Measurements from ENCODE around the gene CPN1. TPM values are rescaled to one million over a fixed set of nuclear protein-coding genes. Genes with fewer than 3 reads are reported as not detected.
A peak's percentile ranks its signal among the peaks of the same experiment; 100 is the strongest.

Gene CPN1
- total RNA-seq, 1 experiment from 2014 or later = not detected

DNA sequence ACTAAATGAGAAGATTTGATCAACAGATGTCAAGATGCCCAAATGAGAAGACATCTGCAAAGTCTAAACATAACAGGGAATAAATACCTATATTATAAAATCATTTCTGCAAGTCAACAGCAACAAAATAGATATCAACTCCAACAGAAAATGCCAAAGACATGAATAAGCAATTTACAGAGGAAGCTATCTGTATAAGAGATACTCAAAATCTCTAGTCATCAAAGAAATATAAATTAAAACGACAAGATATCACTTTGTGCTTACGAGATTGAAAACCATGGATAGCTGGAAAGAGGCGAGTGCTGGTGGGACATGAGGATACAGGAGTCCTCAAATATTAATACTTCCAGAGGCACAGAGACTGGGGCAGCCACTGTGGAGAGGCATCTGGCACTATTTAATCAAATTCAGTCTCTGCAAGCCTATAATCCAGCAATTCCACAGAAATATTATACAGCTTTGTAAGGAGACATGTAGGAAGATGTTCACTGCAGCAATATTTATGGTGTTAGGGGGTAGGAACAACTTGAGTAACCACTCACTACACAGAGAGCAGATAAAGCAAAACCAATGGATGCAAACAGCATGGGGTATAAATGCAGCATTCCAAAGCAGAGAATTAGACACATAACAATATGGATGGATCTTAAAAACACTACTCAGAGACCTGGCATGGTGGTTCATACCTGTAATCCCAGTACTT, 76.7 kb downstream of the CPN1 start:
- no peak overlapping the region for H4K91ac ChIP-seq (ENCODE audit: insufficient read length, low read depth, low read length)
- Mint-ChIP-seq H3K4me1 (peaks cover 34 to 45% of the 10 kb centered on the region in 2 experiments), H3K4me3 (no peak overlapping the region), H3K36me3 (ENCODE audit: insufficient read depth in 1 of 3, low read depth in 3 of 3) (peaks cover 0 to 2% (median 0%) of the 10 kb centered on the region in 3 experiments; a peak in 1 of 7 replicates), H3K27me3 (ENCODE audit: low read depth) (no peaks in the 10 kb centered on the region; the same call in 1 of the 2 replicates), H3K27ac (peak overlapping the region in 2 of 3 experiments; percentile 17 to 68; a peak in 2 of 7 replicates), H3K9me3 (no peaks in the 10 kb centered on the region; a peak in 1 of 5 replicates)
- H4K5ac ChIP-seq (ENCODE audit: insufficient read length, low read depth, low read length) = no peak overlapping the region
- H3K9me3 ChIP-seq (ENCODE audit: control insufficient read depth, low read depth, low read length) = no peaks in the 10 kb centered on the region
- H3K9ac ChIP-seq (ENCODE audit: extremely low read depth, insufficient read length, low read length) = no peak overlapping the region
- H2AFZ ChIP-seq (ENCODE audit: low read length) = no peak overlapping the region
- no peak overlapping the region for H3K18ac ChIP-seq (ENCODE audit: insufficient read length, low read depth, low read length)
- no peak overlapping the region for H3K4me2 ChIP-seq (ENCODE audit: insufficient read depth, insufficient read length, low read length)
- no peak overlapping the region for H2BK15ac ChIP-seq (ENCODE audit: low read depth, low read length)
- H4K8ac ChIP-seq (replicated peaks; ENCODE audit: insufficient read length, low read depth, low read length) = no peak overlapping the region
- H2BK12ac ChIP-seq (ENCODE audit: insufficient read length, low read depth, low read length) = no peak overlapping the region
- no peaks in the 10 kb centered on the region for H3K79me1 ChIP-seq (ENCODE audit: insufficient read depth, low read depth, low read length, poor library complexity, severe bottlenecking)
- H4K20me1 ChIP-seq (ENCODE audit: control insufficient read depth, insufficient read depth, insufficient read length) = no peaks in the 10 kb centered on the region
- no peak overlapping the region for H2AK5ac ChIP-seq (ENCODE audit: insufficient read length, low read length)
- no peak overlapping the region for H3T11ph ChIP-seq (ENCODE audit: low read length)
- WGBS (ENCODE audit: extremely low coverage, insufficient read length, low lambda C conversion rate) = no CpG with 5 or more reads among the region's 3 CpGs
- no peak overlapping the region for H3K56ac ChIP-seq (ENCODE audit: insufficient read length, low read depth, low read length)
- H2BK5ac ChIP-seq (ENCODE audit: insufficient read length, low read length) = no peak overlapping the region
- H3K4ac ChIP-seq (ENCODE audit: low read depth, low read length) = no peak overlapping the region
- no peak overlapping the region for H3K27ac ChIP-seq (ENCODE audit: insufficient read length, low read depth, low read length)
- H3K23me2 ChIP-seq (ENCODE audit: insufficient read length, low read depth, low read length, poor library complexity, severe bottlenecking) = peaks cover 4% of the 10 kb centered on the region
- no peak overlapping the region for H3K23ac ChIP-seq (ENCODE audit: insufficient read length, low read depth, low read length)
- no peaks in the 10 kb centered on the region; the same call in 1 of the 2 replicates for H3K4me1 ChIP-seq (ENCODE audit: insufficient read depth, low read length)
- H3K27me3 ChIP-seq (ENCODE audit: insufficient read depth, low read length) = no peaks in the 10 kb centered on the region
- H3K14ac ChIP-seq (ENCODE audit: insufficient read depth, low read length) = no peak overlapping the region
- no peak for DNase-seq
- no peaks in the 10 kb centered on the region for H3K79me2 ChIP-seq (ENCODE audit: insufficient read depth, low read length)
- TF ChIP-seq, protein P1, sequence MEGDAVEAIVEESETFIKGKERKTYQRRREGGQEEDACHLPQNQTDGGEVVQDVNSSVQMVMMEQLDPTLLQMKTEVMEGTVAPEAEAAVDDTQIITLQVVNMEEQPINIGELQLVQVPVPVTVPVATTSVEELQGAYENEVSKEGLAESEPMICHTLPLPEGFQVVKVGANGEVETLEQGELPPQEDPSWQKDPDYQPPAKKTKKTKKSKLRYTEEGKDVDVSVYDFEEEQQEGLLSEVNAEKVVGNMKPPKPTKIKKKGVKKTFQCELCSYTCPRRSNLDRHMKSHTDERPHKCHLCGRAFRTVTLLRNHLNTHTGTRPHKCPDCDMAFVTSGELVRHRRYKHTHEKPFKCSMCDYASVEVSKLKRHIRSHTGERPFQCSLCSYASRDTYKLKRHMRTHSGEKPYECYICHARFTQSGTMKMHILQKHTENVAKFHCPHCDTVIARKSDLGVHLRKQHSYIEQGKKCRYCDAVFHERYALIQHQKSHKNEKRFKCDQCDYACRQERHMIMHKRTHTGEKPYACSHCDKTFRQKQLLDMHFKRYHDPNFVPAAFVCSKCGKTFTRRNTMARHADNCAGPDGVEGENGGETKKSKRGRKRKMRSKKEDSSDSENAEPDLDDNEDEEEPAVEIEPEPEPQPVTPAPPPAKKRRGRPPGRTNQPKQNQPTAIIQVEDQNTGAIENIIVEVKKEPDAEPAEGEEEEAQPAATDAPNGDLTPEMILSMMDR (conservative IDR thresholded peaks at IDR 0.05) = no peak
- H2BK20ac ChIP-seq (ENCODE audit: low read depth, low read length, poor library complexity, severe bottlenecking) = no peak overlapping the region
- no peak overlapping the region for H2BK120ac ChIP-seq (ENCODE audit: low read depth, low read length, poor library complexity, severe bottlenecking)
